ENCODE measurements around the gene ZBTB39. TPM values are rescaled to one million over a fixed set of nuclear protein-coding genes. Genes with fewer than 3 reads are reported as not detected.

ZBTB39 gene
- total and polyA plus RNA-seq, 2 of the 13 experiments (the other 11 are each of a cell fraction or from before 2014, with no cell fraction given), result 6.5 to 6.9 TPM

- TF ChIP-seq ZNF276 (CRISPR knock-in tag; IDR thresholded peaks at IDR 0.05; ENCODE audit: low read depth) (no peak), ZNF251 (CRISPR knock-in tag; IDR thresholded peaks at IDR 0.05) (no peak), CEBPB (IDR thresholded peaks at IDR 0.05; ENCODE audit: borderline replicate concordance, low read depth, low read length) (no peak)
These were observed 15.6 kb downstream of the ZBTB39 start (continued) for GRCh38 chr12:56990648-56991318.

- CTCF ChIA-PET (ENCODE audit: low intra/inter-chr PET ratio, low total read pairs), result no interaction called here
- FAIRE-seq (no peak), DNase-seq (ENCODE audit: low spot score) (no peak), ATAC-seq (no peak)
- Histone ChIP-seq H4K20me1 (ENCODE audit: insufficient read depth, low read length) (no peaks in the 10 kb centered on the region), H3K4me1 (ENCODE audit: insufficient read depth, low read length) (peaks cover 15% of the 10 kb centered on the region; the same call in 1 of the 2 replicates), H3K9me3 (ENCODE audit: low read length) (no peaks in the 10 kb centered on the region), H3K36me3 (replicated peaks in 1 of 2; ENCODE audit: control insufficient read depth in 1 of 2, insufficient read depth in 2 of 2, low read length in 2 of 2) (no peaks in the 10 kb centered on the region), H3K4me3 (replicated peaks in 1 of 3; ENCODE audit: insufficient read depth in 1 of 3, low read depth in 2 of 3, low read length in 3 of 3) (no peak overlapping the region), H3K27ac (ENCODE audit: extremely low read length, insufficient read depth, low read length) (no peak overlapping the region), H3K79me2 (ENCODE audit: insufficient read depth, low read length) (no peaks in the 10 kb centered on the region), H3K9ac (ENCODE audit: insufficient read depth, low read depth, low read length) (no peak overlapping the region), H3K4me2 (ENCODE audit: low read depth, low read length) (no peak overlapping the region), H2AFZ (ENCODE audit: low read length) (no peak overlapping the region), H3K27me3 (ENCODE audit: control insufficient read depth in 1 of 2, insufficient read depth in 2 of 2, low read length in 2 of 2) (no peaks in the 10 kb centered on the region)
- intact Hi-C loops (cut with micrococcal nuclease; ENCODE audit: unreplicated experiment) (loop anchor here (5.0 kb wide), 1 partner anchor 228 kb away; the partner anchor contains the start of gene HSD17B6), in situ Hi-C loops (cut with HindIII; ENCODE audit: extremely low pct_ligation_motif_present, low pct_unique_long_range_greater_than_20kb) (loop anchor here (5.0 kb wide), 3 partner anchors 43 to 233 kb away; no protein-coding TSS in a partner anchor)
- BruUV-seq (replicated peaks), result no TSS peak
- WGBS (ENCODE audit: low lambda C conversion rate), result 19% methylated on average over 7 of the region's 7 CpGs
- POLR2A ChIA-PET, result no interaction called here
- no peak for TF ChIP-seq EZH2 (conservative IDR thresholded peaks at IDR 0.05; ENCODE audit: low read depth, low read length)
- TF ChIP-seq ZNF18 (CRISPR knock-in tag; IDR thresholded peaks at IDR 0.05; ENCODE audit: insufficient replicate concordance), result no peak
- TF ChIP-seq MEF2D (CRISPR knock-in tag; IDR thresholded peaks at IDR 0.05), result no peak
- TF ChIP-seq ETV6 (CRISPR knock-in tag; conservative IDR thresholded peaks at IDR 0.05), result no peak
- TF ChIP-seq ZNF253 (CRISPR knock-in tag; IDR thresholded peaks at IDR 0.05; ENCODE audit: borderline replicate concordance), result no peak
- TF ChIP-seq PBX2 (CRISPR knock-in tag; IDR thresholded peaks at IDR 0.05), result no peak
- TF ChIP-seq SPEN (CRISPR knock-in tag; IDR thresholded peaks at IDR 0.05; ENCODE audit: low read depth), result no peak
- TF ChIP-seq ZBTB46 (CRISPR knock-in tag; IDR thresholded peaks at IDR 0.05; ENCODE audit: borderline replicate concordance), result no peak
- TF ChIP-seq PHF5A (CRISPR knock-in tag; IDR thresholded peaks at IDR 0.05; ENCODE audit: low read depth, unreplicated experiment), result no peak
These were observed 16.3 kb downstream of the ZBTB39 start for GRCh38 chr12:56989861-56990610.
